Gastrocnemius medialis (tissue), 4 donors: ENCODE data around the gene SCN8A. TPM values are rescaled to one million over a fixed set of nuclear protein-coding genes. Genes with fewer than 3 reads are reported as not detected.
A peak's percentile ranks its signal among the peaks of the same experiment; 100 is the strongest.

Experiments used
- ATAC-seq, 2 donors: fragments of 150-250 bp; one replicate each; pipeline ENCODE4 v1.9.1; 2016
- DNase-seq, 2 donors: peaks; one replicate each; pipeline ENCODE4 v3.0.0-alpha.2; 2019
- H3K27ac ChIP-seq, 4 donors: fragments of 200-600 bp; sonication (generic); 1 replicate in 1 of 4; 2 replicates in 3 of 4; pipeline ENCODE4 v1.5.1; 2016 to 2018; ENCODE audit warnings: mild to moderate bottlenecking in 2 of 4, moderate library complexity in 1 of 4
- H3K27me3 ChIP-seq, 3 donors: fragments of 200-600 bp; sonication (generic) in 2 of 3; 1 replicate in 1 of 3; 2 replicates in 2 of 3; pipeline versions ENCODE4 v1.5.1 to v1.6.0; 2016 to 2019; ENCODE audit warnings: mild to moderate bottlenecking in 1 of 3, moderate library complexity in 1 of 3
- H3K36me3 ChIP-seq, 2 donors: fragments of 200-600 bp; sonication (generic) in 1 of 2; one replicate each; pipeline ENCODE4 v1.5.1; 2017 to 2018
- H3K4me1 ChIP-seq, 2 donors: fragments of 200-600 bp; sonication (generic) in 1 of 2; one replicate each; pipeline ENCODE4 v1.5.1; 2016 to 2017; ENCODE audit warnings: mild to moderate bottlenecking in 2 of 2
- H3K4me3 ChIP-seq, 4 donors: fragments of 200-600 bp; sonication (generic) in 3 of 4; 1 replicate in 1 of 4; 2 replicates in 3 of 4; pipeline ENCODE4 v1.5.1; 2016 to 2019; ENCODE audit warnings: mild to moderate bottlenecking in 2 of 4
- H3K9me3 ChIP-seq, 3 donors: fragments of 200-600 bp; sonication (generic) in 2 of 3; 1 replicate in 1 of 3; 2 replicates in 2 of 3; pipeline ENCODE4 v1.5.1; 2016 to 2019
- POLR2A ChIP-seq, 2 donors: fragments of 450-650 bp; IDR thresholded peaks; one replicate each; pipeline ENCODE4 v1.6.1; 2017; ENCODE audit warnings: antibody characterized with exemption in 2 of 2, mild to moderate bottlenecking in 2 of 2, moderate library complexity in 2 of 2
- in situ Hi-C, 4 donors: fragments of 200-750 bp; cut with MboI; loops; one replicate each; pipeline versions ENCODE4 v1.15.0 to v1.8.0; 2017; ENCODE audit warnings: low sequenced_read_pairs in 4 of 4
- intact Hi-C: fragments of 100-400 bp; cut with DNase I; formaldehyde crosslinking; loops from one replicate; pipeline ENCODE4 v1.15.1; 2023; ENCODE audit warnings: low total_unique reads
- total RNA-seq, 4 donors: library from RNA; depleted of rRNA; stranded (reverse); fragments of >200 nt; gene quantifications; one replicate each; pipeline versions ENCODE4 v1.1.0 to v1.2.3, GENCODE V29; 2016
- TF ChIP-seq, protein P1 (sequence below), 5 experiments: fragments of 450-650 bp in 3 of 5; fragments of 200-600 bp in 2 of 5; sonication (generic) in 2 of 5; IDR thresholded peaks in 4 of 5; conservative IDR thresholded peaks in 1 of 5; 1 replicate in 4 of 5; 2 replicates in 1 of 5; pipeline ENCODE4 v1.5.1; 2016 to 2019; ENCODE audit warnings: antibody characterized with exemption in 5 of 5, mild to moderate bottlenecking in 3 of 5, moderate library complexity in 3 of 5

The SCN8A gene
- total RNA-seq, 4 donors from 2014 or later = 0.05 to 0.29 TPM; not detected in 2

- TF ChIP-seq POLR2A (IDR thresholded peaks at IDR 0.05) = no peak
- TF ChIP-seq, protein P1, sequence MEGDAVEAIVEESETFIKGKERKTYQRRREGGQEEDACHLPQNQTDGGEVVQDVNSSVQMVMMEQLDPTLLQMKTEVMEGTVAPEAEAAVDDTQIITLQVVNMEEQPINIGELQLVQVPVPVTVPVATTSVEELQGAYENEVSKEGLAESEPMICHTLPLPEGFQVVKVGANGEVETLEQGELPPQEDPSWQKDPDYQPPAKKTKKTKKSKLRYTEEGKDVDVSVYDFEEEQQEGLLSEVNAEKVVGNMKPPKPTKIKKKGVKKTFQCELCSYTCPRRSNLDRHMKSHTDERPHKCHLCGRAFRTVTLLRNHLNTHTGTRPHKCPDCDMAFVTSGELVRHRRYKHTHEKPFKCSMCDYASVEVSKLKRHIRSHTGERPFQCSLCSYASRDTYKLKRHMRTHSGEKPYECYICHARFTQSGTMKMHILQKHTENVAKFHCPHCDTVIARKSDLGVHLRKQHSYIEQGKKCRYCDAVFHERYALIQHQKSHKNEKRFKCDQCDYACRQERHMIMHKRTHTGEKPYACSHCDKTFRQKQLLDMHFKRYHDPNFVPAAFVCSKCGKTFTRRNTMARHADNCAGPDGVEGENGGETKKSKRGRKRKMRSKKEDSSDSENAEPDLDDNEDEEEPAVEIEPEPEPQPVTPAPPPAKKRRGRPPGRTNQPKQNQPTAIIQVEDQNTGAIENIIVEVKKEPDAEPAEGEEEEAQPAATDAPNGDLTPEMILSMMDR (IDR thresholded peaks at IDR 0.05 in 4 of 5, conservative IDR thresholded peaks at IDR 0.05 in 1 of 5) = no peak
- DNase-seq = no peak
- Histone ChIP-seq H3K27me3 (peaks cover 6 to 22% (median 8%) of the 10 kb centered on the region in 3 donors), H3K9me3 (no peaks in the 10 kb centered on the region), H3K4me1 (no peaks in the 10 kb centered on the region), H3K27ac (no peak overlapping the region), H3K36me3 (no peaks in the 10 kb centered on the region), H3K4me3 (peak overlapping the region in 2 of 4 donors; percentile 9 to 31)
- ATAC-seq = no peak
- intact Hi-C loops (no loop called here), in situ Hi-C loops (no loop called here)
Measured at GRCh38 chr12:51721282-51721940, 130.4 kb downstream of the SCN8A start.

DNA sequence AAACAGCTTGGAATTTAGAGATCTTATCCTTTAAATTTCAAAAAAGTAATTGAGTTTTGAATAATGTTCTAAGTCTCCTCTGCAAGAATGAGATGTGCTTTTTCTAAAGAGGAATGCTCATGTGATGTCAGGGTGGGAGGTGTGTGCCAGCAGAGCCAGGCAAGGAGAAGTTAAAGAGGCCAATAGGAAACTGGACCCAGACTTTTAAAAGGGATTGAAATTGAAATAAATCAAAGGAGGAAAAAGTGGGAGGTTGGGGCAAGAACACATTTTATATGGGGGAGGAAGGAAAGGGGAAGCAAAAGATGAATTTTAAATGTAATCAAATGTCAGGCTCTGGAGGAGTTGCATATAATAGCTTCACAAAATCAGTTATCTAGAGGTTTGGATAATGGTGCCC is 131.4 kb downstream of the SCN8A start:
- intact Hi-C loops = no loop called here
- Histone ChIP-seq H3K4me3 (no peak overlapping the region), H3K9me3 (no peaks in the 10 kb centered on the region), H3K36me3 (no peaks in the 10 kb centered on the region), H3K4me1 (no peaks in the 10 kb centered on the region), H3K27me3 (peaks cover 6 to 21% (median 8%) of the 10 kb centered on the region in 3 donors), H3K27ac (no peak overlapping the region)
- TF ChIP-seq, protein P1 (IDR thresholded peaks at IDR 0.05 in 4 of 5, conservative IDR thresholded peaks at IDR 0.05 in 1 of 5) = no peak
- TF ChIP-seq POLR2A (IDR thresholded peaks at IDR 0.05) = no peak
- in situ Hi-C loops = no loop called here
- ATAC-seq (no peak), DNase-seq (no peak)

GRCh38 chr12:51726161-51726560 is 135.1 kb downstream of the SCN8A start:
- Histone ChIP-seq H3K36me3 (no peaks in the 10 kb centered on the region), H3K4me3 (no peak overlapping the region), H3K4me1 (no peaks in the 10 kb centered on the region), H3K9me3 (no peaks in the 10 kb centered on the region), H3K27ac (no peak overlapping the region), H3K27me3 (peaks cover 5 to 17% (median 8%) of the 10 kb centered on the region in 3 donors)
- in situ Hi-C loops (no loop called here), intact Hi-C loops (no loop called here)
- ATAC-seq = no peak
- DNase-seq = no peak
- TF ChIP-seq, protein P1 (IDR thresholded peaks at IDR 0.05 in 4 of 5, conservative IDR thresholded peaks at IDR 0.05 in 1 of 5) = no peak
- no peak for TF ChIP-seq POLR2A (IDR thresholded peaks at IDR 0.05)

- in situ Hi-C loops = no loop called here
- DNase-seq = no peak
- TF ChIP-seq POLR2A (IDR thresholded peaks at IDR 0.05) = no peak
Measured at GRCh38 chr12:51726931-51727330, 135.9 kb downstream of the SCN8A start.

GRCh38 chr12:51729331-51729730 is 138.3 kb downstream of the SCN8A start:
- no peaks in the 10 kb centered on the region for H3K4me1 ChIP-seq
- intact Hi-C loops (no loop called here), in situ Hi-C loops (no loop called here)
- ATAC-seq = no peak
- TF ChIP-seq, protein P1 (IDR thresholded peaks at IDR 0.05 in 4 of 5, conservative IDR thresholded peaks at IDR 0.05 in 1 of 5) = no peak
- TF ChIP-seq POLR2A (IDR thresholded peaks at IDR 0.05) = no peak
- DNase-seq = no peak
- peaks cover 0 to 6% (median 0%) of the 10 kb centered on the region in 3 donors for H3K9me3 ChIP-seq
- H3K36me3 ChIP-seq = no peaks in the 10 kb centered on the region
- H3K27me3 ChIP-seq = peaks cover 0 to 4% (median 0%) of the 10 kb centered on the region in 3 donors
- no peak overlapping the region for H3K27ac ChIP-seq
- H3K4me3 ChIP-seq = no peak overlapping the region

More at GRCh38 chr12:51726931-51727330, 135.9 kb downstream of the SCN8A start:
- H3K9me3 ChIP-seq = no peaks in the 10 kb centered on the region
- peaks cover 0 to 14% (median 5%) of the 10 kb centered on the region in 3 donors for H3K27me3 ChIP-seq
- H3K4me1 ChIP-seq = no peaks in the 10 kb centered on the region
- ATAC-seq = no peak
- intact Hi-C loops = no loop called here
- no peak overlapping the region for H3K4me3 ChIP-seq
- no peaks in the 10 kb centered on the region for H3K36me3 ChIP-seq
- H3K27ac ChIP-seq = no peak overlapping the region
